Measurements from ENCODE around the gene PMPCB.
"Not testable (repeated sequence)": the region's sequence is repeated elsewhere in the genome, so short reads cannot be mapped to it uniquely, and the experiment has no call there.

PMPCB gene

GRCh38 chr7:103296901-103297836, at the start of gene PMPCB:
Gene PMPCB (plus strand): TSS chr7:103297435. CDS start chr7:103297460, 25 bp downstream.
- in situ Hi-C loops (cut with HindIII; ENCODE audit: low sequenced_read_pairs), result no loop called here

- in situ Hi-C loops (cut with HindIII; ENCODE audit: low sequenced_read_pairs), result not testable (repeated sequence)
These were observed 43.3 kb upstream of the PMPCB start for GRCh38 chr7:103253699-103254506.

GRCh38 chr7:103264054-103264453, 33.2 kb upstream of the PMPCB start:
- in situ Hi-C loops (cut with HindIII; ENCODE audit: low sequenced_read_pairs), result not testable (repeated sequence)

- in situ Hi-C loops (cut with HindIII; ENCODE audit: low sequenced_read_pairs), result not testable (repeated sequence)
These were observed 31.0 kb upstream of the PMPCB start for GRCh38 chr7:103266229-103266628.

GRCh38 chr7:103273374-103273773, 23.9 kb upstream of the PMPCB start:
- in situ Hi-C loops (cut with HindIII; ENCODE audit: low sequenced_read_pairs), result not testable (repeated sequence)

GRCh38 chr7:103274867-103275266, 22.4 kb upstream of the PMPCB start:
- in situ Hi-C loops (cut with HindIII; ENCODE audit: low sequenced_read_pairs), result not testable (repeated sequence)

- in situ Hi-C loops (cut with HindIII; ENCODE audit: low sequenced_read_pairs), result not testable (repeated sequence)
These were observed 19.0 kb upstream of the PMPCB start for GRCh38 chr7:103278195-103278594.

GRCh38 chr7:103279636-103279962, 17.6 kb upstream of the PMPCB start:
- in situ Hi-C loops (cut with HindIII; ENCODE audit: low sequenced_read_pairs), result not testable (repeated sequence)

GRCh38 chr7:103279963-103280802, 17.1 kb upstream of the PMPCB start:
- in situ Hi-C loops (cut with HindIII; ENCODE audit: low sequenced_read_pairs), result not testable (repeated sequence)

- in situ Hi-C loops (cut with HindIII; ENCODE audit: low sequenced_read_pairs), result not testable (repeated sequence)
These were observed 16.5 kb upstream of the PMPCB start for GRCh38 chr7:103280803-103281155.

- in situ Hi-C loops (cut with HindIII; ENCODE audit: low sequenced_read_pairs), result not testable (repeated sequence)
These were observed 14.3 kb upstream of the PMPCB start for GRCh38 chr7:103282802-103283427.

GRCh38 chr7:103292122-103292521, 5.1 kb upstream of the PMPCB start:
- in situ Hi-C loops (cut with HindIII; ENCODE audit: low sequenced_read_pairs), result no loop called here

- in situ Hi-C loops (cut with HindIII; ENCODE audit: low sequenced_read_pairs), result no loop called here
These were observed 3.7 kb upstream of the PMPCB start for GRCh38 chr7:103293526-103293925.

GRCh38 chr7:103297837-103298179, 573 bp downstream of the PMPCB start:
- in situ Hi-C loops (cut with HindIII; ENCODE audit: low sequenced_read_pairs), result no loop called here

GRCh38 chr7:103299660-103300059, 2.4 kb downstream of the PMPCB start:
- in situ Hi-C loops (cut with HindIII; ENCODE audit: low sequenced_read_pairs), result no loop called here

GRCh38 chr7:103301441-103301840, 4.2 kb downstream of the PMPCB start:
- in situ Hi-C loops (cut with HindIII; ENCODE audit: low sequenced_read_pairs), result no loop called here

GRCh38 chr7:103307503-103308231, 10.4 kb downstream of the PMPCB start:
- in situ Hi-C loops (cut with HindIII; ENCODE audit: low sequenced_read_pairs), result loop anchor here (5.0 kb wide), 1 partner anchor 35 kb away; the partner anchor contains the start of gene DNAJC2

- in situ Hi-C loops (cut with HindIII; ENCODE audit: low sequenced_read_pairs), result no loop called here
These were observed 17.6 kb downstream of the PMPCB start for GRCh38 chr7:103314852-103315251.

GRCh38 chr7:103316380-103316941, 19.2 kb downstream of the PMPCB start:
- in situ Hi-C loops (cut with HindIII; ENCODE audit: low sequenced_read_pairs), result no loop called here

GRCh38 chr7:103317009-103317408, 19.8 kb downstream of the PMPCB start:
- in situ Hi-C loops (cut with HindIII; ENCODE audit: low sequenced_read_pairs), result no loop called here

Data from endothelial cell of hepatic sinusoid (primary cell).